ENCODE measurements around the gene MYL6B.
A peak's percentile ranks its signal among the peaks of the same experiment; 100 is the strongest.

The MYL6B gene

GRCh38 chr12:56152132-56152755, at the start of gene MYL6B:
Gene MYL6B, plus strand, starts transcription at chr12:56152587. Its CDS starts 1,332 bp downstream, at chr12:56153919.
- H4K20me1 ChIP-seq (ENCODE audit: insufficient read depth, low read length, poor library complexity, severe bottlenecking): no peaks in the 10 kb centered on the region
- no peaks in the 10 kb centered on the region for H3F3A ChIP-seq (ENCODE audit: low read depth)
- no peaks in the 10 kb centered on the region for H3K9me3 ChIP-seq (ENCODE audit: insufficient read depth, low read depth, low read length)
- peaks cover 32% of the 10 kb centered on the region for H3K79me2 ChIP-seq (ENCODE audit: insufficient read depth, low read length)
- TF ChIP-seq CTCF (conservative IDR thresholded peaks at IDR 0.05; ENCODE audit: low read length): no peak
- TF ChIP-seq EZH2phosphoT487 (IDR thresholded peaks at IDR 0.05; ENCODE audit: borderline replicate concordance): no peak
- no peaks in the 10 kb centered on the region for H3K27me3 ChIP-seq (ENCODE audit: insufficient read depth, low read length, poor library complexity, severe bottlenecking)
- H2AFZ ChIP-seq (ENCODE audit: low read length): peak within 1 kb of the TSS; percentile 78
- H3K36me3 ChIP-seq (ENCODE audit: insufficient read depth, low read length): no peaks in the 10 kb centered on the region
- H3K9me2 ChIP-seq (replicated peaks; ENCODE audit: low read depth, low read length): no peaks in the 10 kb centered on the region
- H3K4me3 ChIP-seq (ENCODE audit: low read length, poor library complexity, severe bottlenecking): peak within 1 kb of the TSS; percentile 88
- H3K4me2 ChIP-seq (ENCODE audit: low read depth, low read length, poor library complexity, severe bottlenecking): peak within 1 kb of the TSS; percentile 84
- H3K9ac ChIP-seq (ENCODE audit: low read depth, low read length, poor library complexity, severe bottlenecking): peak within 1 kb of the TSS; percentile 92
- H3K4me1 ChIP-seq (ENCODE audit: insufficient read depth, low read length, poor library complexity, severe bottlenecking): peaks cover 21% of the 10 kb centered on the region

GRCh38 chr12:56102683-56103065, 49.7 kb upstream of the MYL6B start:
- Histone ChIP-seq H3K36me3 (ENCODE audit: insufficient read depth, low read length) (peaks cover 10% of the 10 kb centered on the region; the same call in 1 of the 2 replicates), H4K20me1 (ENCODE audit: insufficient read depth, low read length, poor library complexity, severe bottlenecking) (peaks cover 31% of the 10 kb centered on the region), H3K9me2 (replicated peaks; ENCODE audit: low read depth, low read length) (no peaks in the 10 kb centered on the region), H3K4me3 (ENCODE audit: low read length, poor library complexity, severe bottlenecking) (peak overlapping the region; percentile 86), H3K27me3 (ENCODE audit: insufficient read depth, low read length, poor library complexity, severe bottlenecking) (peaks cover 5% of the 10 kb centered on the region), H3F3A (ENCODE audit: low read depth) (no peaks in the 10 kb centered on the region; the same call in 1 of the 2 replicates), H3K4me1 (ENCODE audit: insufficient read depth, low read length, poor library complexity, severe bottlenecking) (peaks cover 36% of the 10 kb centered on the region), H2AFZ (ENCODE audit: low read length) (no peak overlapping the region), H3K79me2 (ENCODE audit: insufficient read depth, low read length) (peaks cover 34% of the 10 kb centered on the region), H3K9me3 (ENCODE audit: insufficient read depth, low read depth, low read length) (no peaks in the 10 kb centered on the region), H3K4me2 (ENCODE audit: low read depth, low read length, poor library complexity, severe bottlenecking) (peak overlapping the region; percentile 92), H3K9ac (ENCODE audit: low read depth, low read length, poor library complexity, severe bottlenecking) (peak overlapping the region; percentile 76)
- TF ChIP-seq EZH2phosphoT487 (IDR thresholded peaks at IDR 0.05; ENCODE audit: borderline replicate concordance): no peak
- TF ChIP-seq CTCF (conservative IDR thresholded peaks at IDR 0.05; ENCODE audit: low read length): no peak

GRCh38 chr12:56103066-56103711, 49.2 kb upstream of the MYL6B start:
- Histone ChIP-seq H2AFZ (ENCODE audit: low read length) (0 out of 2 replicates have a peak overlapping the region, but pooled peaks have one; percentile 65), H3K79me2 (ENCODE audit: insufficient read depth, low read length) (peaks cover 39% of the 10 kb centered on the region), H3K4me2 (ENCODE audit: low read depth, low read length, poor library complexity, severe bottlenecking) (peak overlapping the region; percentile 92), H3K9me2 (replicated peaks; ENCODE audit: low read depth, low read length) (no peaks in the 10 kb centered on the region), H3K9ac (ENCODE audit: low read depth, low read length, poor library complexity, severe bottlenecking) (peak overlapping the region; percentile 76), H3K36me3 (ENCODE audit: insufficient read depth, low read length) (peaks cover 15% of the 10 kb centered on the region; the same call in 1 of the 2 replicates), H4K20me1 (ENCODE audit: insufficient read depth, low read length, poor library complexity, severe bottlenecking) (peaks cover 35% of the 10 kb centered on the region), H3F3A (ENCODE audit: low read depth) (no peaks in the 10 kb centered on the region; the same call in 1 of the 2 replicates), H3K9me3 (ENCODE audit: insufficient read depth, low read depth, low read length) (no peaks in the 10 kb centered on the region), H3K27me3 (ENCODE audit: insufficient read depth, low read length, poor library complexity, severe bottlenecking) (peaks cover 5% of the 10 kb centered on the region), H3K4me3 (ENCODE audit: low read length, poor library complexity, severe bottlenecking) (peak overlapping the region; percentile 86), H3K4me1 (ENCODE audit: insufficient read depth, low read length, poor library complexity, severe bottlenecking) (peaks cover 36% of the 10 kb centered on the region)
- TF ChIP-seq EZH2phosphoT487 (IDR thresholded peaks at IDR 0.05; ENCODE audit: borderline replicate concordance) (no peak), CTCF (conservative IDR thresholded peaks at IDR 0.05; ENCODE audit: low read length) (no peak)
